Measurements from ENCODE around the gene ASB7.
A peak's percentile ranks its signal among the peaks of the same experiment; 100 is the strongest.

Gene ASB7

DNA sequence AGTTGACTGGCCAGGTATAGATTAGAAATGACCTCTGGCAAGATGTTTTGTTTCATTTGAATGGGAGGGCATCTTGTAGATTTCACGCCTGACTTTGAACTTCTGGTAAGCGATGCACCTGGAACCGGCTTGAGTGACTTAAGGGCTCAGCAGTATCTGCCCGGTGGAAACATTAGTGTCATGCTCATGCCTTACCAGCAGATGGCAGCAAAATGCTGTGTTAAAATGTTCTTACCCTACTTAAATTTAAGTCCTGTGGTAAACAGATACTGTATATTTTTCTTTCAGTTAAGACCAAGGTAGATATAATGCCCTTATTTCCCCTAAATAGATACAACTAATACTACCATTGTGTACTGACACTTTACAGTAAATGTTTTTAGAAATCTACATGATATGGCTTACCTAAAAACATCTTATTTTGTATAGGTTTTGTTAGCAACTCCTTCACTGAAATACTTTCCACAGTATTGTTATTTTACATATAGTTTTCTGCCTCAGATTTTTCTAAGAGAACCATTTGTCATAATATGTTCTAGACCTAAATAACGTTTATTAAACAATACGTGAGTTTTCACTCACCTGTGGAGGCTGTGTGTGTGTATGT lies 25.5 kb downstream of the ASB7 start:
- TF ChIP-seq, protein P1, sequence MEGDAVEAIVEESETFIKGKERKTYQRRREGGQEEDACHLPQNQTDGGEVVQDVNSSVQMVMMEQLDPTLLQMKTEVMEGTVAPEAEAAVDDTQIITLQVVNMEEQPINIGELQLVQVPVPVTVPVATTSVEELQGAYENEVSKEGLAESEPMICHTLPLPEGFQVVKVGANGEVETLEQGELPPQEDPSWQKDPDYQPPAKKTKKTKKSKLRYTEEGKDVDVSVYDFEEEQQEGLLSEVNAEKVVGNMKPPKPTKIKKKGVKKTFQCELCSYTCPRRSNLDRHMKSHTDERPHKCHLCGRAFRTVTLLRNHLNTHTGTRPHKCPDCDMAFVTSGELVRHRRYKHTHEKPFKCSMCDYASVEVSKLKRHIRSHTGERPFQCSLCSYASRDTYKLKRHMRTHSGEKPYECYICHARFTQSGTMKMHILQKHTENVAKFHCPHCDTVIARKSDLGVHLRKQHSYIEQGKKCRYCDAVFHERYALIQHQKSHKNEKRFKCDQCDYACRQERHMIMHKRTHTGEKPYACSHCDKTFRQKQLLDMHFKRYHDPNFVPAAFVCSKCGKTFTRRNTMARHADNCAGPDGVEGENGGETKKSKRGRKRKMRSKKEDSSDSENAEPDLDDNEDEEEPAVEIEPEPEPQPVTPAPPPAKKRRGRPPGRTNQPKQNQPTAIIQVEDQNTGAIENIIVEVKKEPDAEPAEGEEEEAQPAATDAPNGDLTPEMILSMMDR (IDR thresholded peaks at IDR 0.05; ENCODE audit: low read depth, low read length), result peak; percentile 69

DNA sequence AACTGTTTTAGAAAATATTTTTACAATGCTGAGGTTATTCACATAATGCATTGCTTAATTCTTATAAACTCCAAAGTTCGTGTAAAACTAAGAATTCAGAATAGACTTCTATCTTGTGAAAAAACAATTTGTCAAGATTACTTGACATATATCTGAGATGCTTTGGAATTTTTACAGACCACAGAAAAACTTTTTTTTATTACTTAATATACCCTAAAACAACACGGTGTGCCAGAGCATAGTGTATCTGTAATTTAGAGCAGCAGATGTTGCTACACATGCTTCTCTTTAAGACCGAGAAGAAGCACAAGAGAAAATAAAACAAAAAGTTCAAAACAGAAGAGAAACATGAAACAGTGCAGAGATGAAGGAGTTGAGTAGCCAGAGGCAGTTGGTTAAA lies 26.4 kb downstream of the ASB7 start:
- no peak overlapping the region for H3K4me3 ChIP-seq (replicated peaks in 1 of 2; ENCODE audit: low read depth in 2 of 2, low read length in 2 of 2)
- TF ChIP-seq, protein P1 (IDR thresholded peaks at IDR 0.05; ENCODE audit: low read depth, low read length), result no peak
- DNase-seq (ENCODE audit: low read depth in 2 of 2), result peak in 1 of 2 donors; percentile 71

More for the DNA sequence above, 25.5 kb downstream of the ASB7 start:
- H3K4me3 ChIP-seq (replicated peaks in 1 of 2; ENCODE audit: low read depth in 2 of 2, low read length in 2 of 2), result no peak overlapping the region
- DNase-seq (ENCODE audit: low read depth in 2 of 2), result peak; percentile 89 to 91

DNA sequence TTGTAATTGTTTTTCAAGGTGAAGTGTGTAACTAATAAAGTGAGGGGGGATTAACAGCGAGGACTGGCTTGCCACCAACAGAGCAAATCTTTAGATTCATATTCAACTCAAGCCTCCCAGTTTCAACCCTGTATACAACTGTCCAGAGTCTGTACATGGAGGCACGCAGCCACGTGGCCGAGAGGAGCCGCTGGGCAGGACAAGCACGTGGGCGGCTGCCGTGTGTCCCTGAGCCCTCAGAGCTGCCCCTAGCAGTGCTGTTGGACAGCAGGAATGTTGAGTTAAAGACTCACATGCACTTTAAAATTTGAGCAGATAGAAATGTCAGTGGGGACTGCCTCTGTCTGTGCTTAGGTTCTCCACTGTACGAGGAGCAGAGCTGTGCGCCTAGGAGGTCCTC lies 29.4 kb downstream of the ASB7 start:
- DNase-seq (ENCODE audit: low read depth in 2 of 2), result no peak
- TF ChIP-seq, protein P1 (IDR thresholded peaks at IDR 0.05; ENCODE audit: low read depth, low read length), result no peak
- no peak overlapping the region for H3K4me3 ChIP-seq (replicated peaks in 1 of 2; ENCODE audit: low read depth in 2 of 2, low read length in 2 of 2)

DNA sequence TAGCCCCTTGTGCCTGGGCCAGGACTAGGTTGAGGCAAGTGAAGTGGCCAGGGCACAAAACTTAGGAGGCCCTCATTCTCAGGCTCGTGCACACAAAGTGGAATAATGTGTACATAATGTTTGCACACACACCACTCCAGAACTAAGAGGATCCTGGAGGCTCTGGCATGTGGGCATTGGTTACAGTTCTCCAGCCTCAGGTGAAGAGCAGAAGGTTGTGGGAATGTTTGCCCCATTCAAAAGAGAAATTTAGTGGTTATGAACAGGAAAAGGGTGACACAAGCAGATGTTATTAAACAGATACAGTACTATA lies 31.3 kb downstream of the ASB7 start:
- TF ChIP-seq, protein P1 (IDR thresholded peaks at IDR 0.05; ENCODE audit: low read depth, low read length), result no peak

DNA sequence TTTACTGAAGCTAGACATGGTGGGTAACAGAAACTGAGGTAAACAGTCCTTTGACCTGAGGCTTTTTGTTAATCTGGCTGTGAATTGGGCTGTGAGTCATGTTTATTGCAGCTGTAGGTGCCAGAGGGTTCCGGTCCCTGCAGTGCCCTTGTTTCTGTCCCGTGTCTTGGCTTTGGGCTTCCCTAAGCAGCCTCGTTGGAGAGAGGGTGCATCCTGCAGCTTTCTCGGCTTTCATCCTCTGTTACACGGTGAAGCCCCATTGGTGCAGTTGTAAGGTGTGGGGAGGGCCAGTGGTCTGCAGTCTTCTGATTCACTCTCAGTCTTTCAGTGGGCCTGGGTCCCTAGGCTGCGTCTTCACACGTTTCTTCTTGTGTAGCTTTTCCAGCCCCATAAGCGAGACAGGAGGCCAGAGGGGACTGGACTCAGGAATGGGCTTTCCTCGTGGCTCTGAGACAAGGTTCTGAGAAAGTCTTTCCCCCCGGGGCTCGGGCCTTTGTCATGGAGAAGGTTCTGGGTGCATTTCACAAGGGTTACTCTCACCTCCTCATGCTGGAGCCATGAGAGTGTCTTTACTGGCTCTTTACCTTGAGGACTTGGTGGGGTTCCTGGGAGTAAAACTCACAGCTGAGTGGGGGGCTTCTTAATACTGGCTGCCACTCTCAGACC lies 33.1 kb downstream of the ASB7 start:
- DNase-seq (ENCODE audit: low read depth in 2 of 2), result no peak
- TF ChIP-seq, protein P1 (IDR thresholded peaks at IDR 0.05; ENCODE audit: low read depth, low read length), result no peak
- H3K4me3 ChIP-seq (replicated peaks in 1 of 2; ENCODE audit: low read depth in 2 of 2, low read length in 2 of 2), result no peak overlapping the region

More for the DNA sequence above, 31.3 kb downstream of the ASB7 start:
- no peak for DNase-seq (ENCODE audit: low read depth in 2 of 2)
- H3K4me3 ChIP-seq (replicated peaks in 1 of 2; ENCODE audit: low read depth in 2 of 2, low read length in 2 of 2), result no peak overlapping the region

DNA sequence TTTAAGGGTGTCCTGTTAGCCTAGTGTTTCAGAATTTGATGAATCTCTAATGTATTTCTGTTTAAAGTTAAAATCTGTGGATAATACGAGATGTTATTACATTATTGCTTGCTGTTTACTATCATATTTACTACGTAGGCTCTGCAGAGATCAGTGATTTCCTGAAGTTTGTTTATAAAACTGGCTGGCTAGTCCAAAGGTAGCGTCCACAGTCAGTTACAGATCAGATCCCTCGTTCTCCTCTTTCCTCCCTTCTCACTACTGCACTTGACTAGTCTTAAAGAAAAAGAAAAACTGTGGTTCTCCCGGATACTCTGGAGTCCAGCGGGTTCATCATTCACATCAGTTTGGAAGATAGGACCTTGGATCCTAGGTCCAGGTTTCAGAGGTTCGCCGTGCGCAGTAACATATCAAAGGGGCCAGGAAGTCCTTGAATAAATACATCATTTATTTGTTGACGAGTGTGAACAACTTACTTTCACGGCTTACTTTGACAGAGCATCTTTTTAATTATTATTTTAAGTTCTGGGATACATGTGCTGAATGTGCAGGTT lies 35.9 kb downstream of the ASB7 start:
- TF ChIP-seq, protein P1 (IDR thresholded peaks at IDR 0.05; ENCODE audit: low read depth, low read length), result no peak

More for the DNA sequence above, 35.9 kb downstream of the ASB7 start:
- DNase-seq (ENCODE audit: low read depth in 2 of 2), result no peak
- no peak overlapping the region for H3K4me3 ChIP-seq (replicated peaks in 1 of 2; ENCODE audit: low read depth in 2 of 2, low read length in 2 of 2)

All from cardiac fibroblast (primary cell).